ACHN (cell line): ENCODE results near the gene SLC30A1.

Experiments used
- DNase-seq: peaks from one replicate; pipeline ENCODE4 v3.0.0-alpha.2; 2015
- in situ Hi-C: cut with HindIII; loops from 2 replicates; pipeline ENCODE4 v1.10.0; 2017; ENCODE audit warnings: low sequenced_read_pairs, low pct_ligation_motif_present, low pct_unique_long_range_greater_than_20kb

SLC30A1 gene

GRCh38 chr1:211609120-211610024 is 30.4 kb upstream of the SLC30A1 start:
- no peak for DNase-seq
- in situ Hi-C loops = no loop called here

- in situ Hi-C loops = no loop called here
- no peak for DNase-seq
Observed at GRCh38 chr1:211607754-211608473, 29.0 kb upstream of the SLC30A1 start.

- in situ Hi-C loops = no loop called here
- DNase-seq = no peak
Observed at GRCh38 chr1:211606914-211607753, 28.2 kb upstream of the SLC30A1 start.

- in situ Hi-C loops = no loop called here
- DNase-seq = no peak
Observed at GRCh38 chr1:211606332-211606913, 27.5 kb upstream of the SLC30A1 start.

- no peak for DNase-seq
- in situ Hi-C loops = no loop called here
Observed at GRCh38 chr1:211605603-211606331, 26.8 kb upstream of the SLC30A1 start.

- no peak for DNase-seq
- in situ Hi-C loops = no loop called here
Observed at GRCh38 chr1:211605034-211605433, 26.1 kb upstream of the SLC30A1 start.

GRCh38 chr1:211604548-211604947 is 25.6 kb upstream of the SLC30A1 start:
- in situ Hi-C loops = no loop called here
- DNase-seq = no peak

- in situ Hi-C loops = no loop called here
Observed at GRCh38 chr1:211603713-211604112, 24.8 kb upstream of the SLC30A1 start.

GRCh38 chr1:211603191-211603701 is 24.3 kb upstream of the SLC30A1 start:
- no peak for DNase-seq
- in situ Hi-C loops = no loop called here

More at GRCh38 chr1:211603713-211604112, 24.8 kb upstream of the SLC30A1 start:
- no peak for DNase-seq

GRCh38 chr1:211601982-211602670 is 23.2 kb upstream of the SLC30A1 start:
- no peak for DNase-seq
- in situ Hi-C loops = no loop called here

- no peak for DNase-seq
- in situ Hi-C loops = no loop called here
Observed at GRCh38 chr1:211601159-211601558, 22.2 kb upstream of the SLC30A1 start.

- in situ Hi-C loops = no loop called here
- DNase-seq = no peak
Observed at GRCh38 chr1:211599250-211599649, 20.3 kb upstream of the SLC30A1 start.

GRCh38 chr1:211598514-211598913 is 19.6 kb upstream of the SLC30A1 start:
- DNase-seq = no peak
- in situ Hi-C loops = no loop called here

- DNase-seq = no peak
- in situ Hi-C loops = no loop called here
Observed at GRCh38 chr1:211596418-211597181, 17.6 kb upstream of the SLC30A1 start.

GRCh38 chr1:211595419-211595818 is 16.5 kb upstream of the SLC30A1 start:
- in situ Hi-C loops = no loop called here
- DNase-seq = no peak

GRCh38 chr1:211591980-211592493 is 13.1 kb upstream of the SLC30A1 start:
- in situ Hi-C loops = no loop called here
- peak; percentile 79 for DNase-seq
